Endothelial cell of umbilical vein (primary cell): ENCODE data around the gene OR10J1. TPM values are rescaled to one million over a fixed set of nuclear protein-coding genes. Genes with fewer than 3 reads are reported as not detected.
A peak's percentile ranks its signal among the peaks of the same experiment; 100 is the strongest.

Source experiments
- BruUV-seq: library from RNA; stranded (reverse); fragments of 400-500 nt; replicated peaks from 2 replicates; lab custom pipeline; 2021; lab: Mats Ljungman, UMichigan
- CTCF ChIA-PET: fragments of 300-600, 350-600 bp; sonication (Branson Sonifier 250); formaldehyde crosslinking; loops from one replicate; lab custom pipeline; 2021; ENCODE audit warnings: antibody characterized with exemption, inconsistent platforms; lab: Charles Lee
- POLR2A ChIA-PET: fragments of 300-600, 350-600 bp; sonication (Branson Sonifier 250); formaldehyde crosslinking; loops from one replicate; lab custom pipeline; 2021; ENCODE audit warnings: antibody characterized with exemption, inconsistent platforms; lab: Charles Lee
- DNase-seq: peaks from one replicate; pipeline ENCODE4 v3.0.0-alpha.2; 2011; ENCODE audit warnings: low read depth, low spot score
- FAIRE-seq: peaks from 2 replicates; lab custom pipeline; 2011; peaks lifted over from hg19 to GRCh38; lab: Jason Lieb, UNC
- H2AFZ ChIP-seq: 2 replicates; pipeline ENCODE4 v1.6.0; 2012; ENCODE audit warnings: low read depth, low read length, control low read depth, inconsistent platforms
- H3K27ac ChIP-seq: 2 replicates; pipeline ENCODE4 v1.5.1; 2011; ENCODE audit warnings: low read depth, mild to moderate bottlenecking, control low read depth, low read length, moderate library complexity; ENCODE audit not compliant: insufficient read depth
- H3K27me3 ChIP-seq, 2 experiments: 2 replicates each; pipeline versions ENCODE4 v1.6.0 to v1.6.1; 2011; ENCODE audit warnings: low read length in 2 of 2, mixed read lengths in 1 of 2; ENCODE audit not compliant: control insufficient read depth in 2 of 2, insufficient read depth in 2 of 2
- H3K36me3 ChIP-seq, 2 experiments: 2 replicates in 1 of 2; 3 replicates in 1 of 2; pipeline ENCODE4 v1.5.1; 2011; ENCODE audit warnings: low read length in 2 of 2, mild to moderate bottlenecking in 1 of 2, moderate library complexity in 1 of 2; ENCODE audit not compliant: control insufficient read depth in 2 of 2, insufficient read depth in 2 of 2; ENCODE audit errors: extremely low read depth in 1 of 2
- H3K4me1 ChIP-seq: 3 replicates; pipeline ENCODE4 v1.5.1; 2011; ENCODE audit warnings: mild to moderate bottlenecking, low read length; ENCODE audit not compliant: control insufficient read depth, insufficient read depth; ENCODE audit errors: extremely low read depth
- H3K4me2 ChIP-seq: 2 replicates; pipeline ENCODE4 v1.6.1; 2011; ENCODE audit warnings: low read length, control low read depth, mixed read lengths; ENCODE audit not compliant: insufficient read depth
- H3K4me3 ChIP-seq, 3 experiments: fragments of 200-600 bp in 1 of 3; sonication (generic), shearing (Covaris generic) in 1 of 3; replicated peaks in 1 of 3; 2 replicates each; pipeline ENCODE4 v1.5.1; 2011 to 2016; ENCODE audit warnings: control low read depth in 3 of 3, low read length in 3 of 3, mild to moderate bottlenecking in 2 of 3, inconsistent platforms in 1 of 3, low read depth in 1 of 3, moderate library complexity in 1 of 3; ENCODE audit not compliant: insufficient read depth in 1 of 3
- H3K79me2 ChIP-seq: 2 replicates; pipeline ENCODE4 v1.6.0; 2012; ENCODE audit warnings: low read length, inconsistent platforms; ENCODE audit not compliant: control insufficient read depth, insufficient read depth
- H3K9ac ChIP-seq: replicated peaks from 2 replicates; pipeline ENCODE3; 2011; ENCODE audit warnings: low read length, control low read depth; ENCODE audit not compliant: insufficient read depth; ENCODE audit errors: extremely low read depth
- H3K9me1 ChIP-seq: replicated peaks from 3 replicates; pipeline ENCODE4 v1.6.0; 2011; ENCODE audit warnings: mild to moderate bottlenecking, low read length; ENCODE audit not compliant: control insufficient read depth, insufficient read depth; ENCODE audit errors: extremely low read depth
- H3K9me3 ChIP-seq: replicated peaks from 2 replicates; pipeline ENCODE4 v1.5.1; 2012; ENCODE audit warnings: low read length, inconsistent platforms; ENCODE audit not compliant: control insufficient read depth, insufficient read depth
- H4K20me1 ChIP-seq: replicated peaks from 2 replicates; pipeline ENCODE3; 2011; ENCODE audit warnings: mild to moderate bottlenecking, low read length; ENCODE audit not compliant: control insufficient read depth, insufficient read depth; ENCODE audit errors: extremely low read depth
- CTCF ChIP-seq, 2 donors: IDR thresholded peaks; 1 replicate in 1 of 2; 2 replicates in 1 of 2; pipeline ENCODE4 v1.5.1; 2011; ENCODE audit warnings: low read length in 2 of 2, mild to moderate bottlenecking in 2 of 2, moderate library complexity in 2 of 2, control low read depth in 1 of 2, inconsistent platforms in 1 of 2, low read depth in 1 of 2; ENCODE audit not compliant: insufficient read depth in 1 of 2; ENCODE audit errors: extremely low read depth in 1 of 2
- EZH2 ChIP-seq: IDR thresholded peaks from 2 replicates; pipeline ENCODE4 v1.6.1; 2012; ENCODE audit warnings: borderline replicate concordance, low read depth, mild to moderate bottlenecking, moderate library complexity, low read length, inconsistent platforms; ENCODE audit not compliant: severe bottlenecking
- FOS ChIP-seq: IDR thresholded peaks from 2 replicates; pipeline ENCODE4 v1.6.1; 2011; ENCODE audit warnings: mild to moderate bottlenecking, low read length, moderate library complexity, borderline replicate concordance; ENCODE audit not compliant: insufficient read depth
- GATA2 ChIP-seq: IDR thresholded peaks from 2 replicates; pipeline ENCODE4 v1.7.0; 2011; ENCODE audit warnings: low read depth, mild to moderate bottlenecking, moderate library complexity, mixed read lengths, low read length; ENCODE audit not compliant: insufficient read length, insufficient read depth
- JUN ChIP-seq: IDR thresholded peaks from 2 replicates; pipeline ENCODE4 v1.6.1; 2011; ENCODE audit warnings: borderline replicate concordance, low read depth; ENCODE audit not compliant: insufficient read length, insufficient read depth
- MAX ChIP-seq: IDR thresholded peaks from 2 replicates; pipeline ENCODE4 v1.6.1; 2011; ENCODE audit not compliant: insufficient read depth, insufficient read length
- MYC ChIP-seq: IDR thresholded peaks from one replicate; pipeline ENCODE4 v1.6.1; 2011; ENCODE audit warnings: mild to moderate bottlenecking, low read depth, low read length
- POLR2A ChIP-seq: IDR thresholded peaks from 2 replicates; pipeline ENCODE4 v1.6.1; 2012; ENCODE audit warnings: low read depth, mild to moderate bottlenecking, control low read depth, low read length
- POLR2AphosphoS5 ChIP-seq: IDR thresholded peaks from 2 replicates; pipeline ENCODE4 v1.6.1; 2012; ENCODE audit warnings: low read depth, mild to moderate bottlenecking, control low read depth, low read length, moderate library complexity; ENCODE audit not compliant: insufficient read depth
- dilution Hi-C: fragments of 300-500 bp; cut with MboI; formaldehyde crosslinking; loops from one replicate; pipeline ENCODE4 v1.15.0; 2019; ENCODE audit warnings: low sequenced_read_pairs; ENCODE audit not compliant: extremely low pct_ligation_motif_present
- intact Hi-C: fragments of 100-400 bp; cut with micrococcal nuclease; formaldehyde crosslinking; loops from one replicate; pipeline ENCODE4 v1.10.0; 2022
- polyA plus RNA-seq, 4 experiments: library from polyadenylated mRNA; depleted of rRNA in 3 of 4; stranded (reverse) in 3 of 4; unstranded in 1 of 4; fragments of >200 nt; gene quantifications; 2 replicates each; pipeline versions ENCODE4 v1.2.1 to v1.2.3, GENCODE V29; 2011 to 2012; ENCODE audit warnings: missing spikeins in 1 of 4
- total RNA-seq: library from RNA; stranded (reverse); gene quantifications from 2 replicates; pipeline ENCODE4 v1.2.3, GENCODE V29; 2021

OR10J1 gene
- total and polyA plus RNA-seq, 2 donors (not counting 3 experiments of a cell fraction or from before 2014, with no cell fraction given), result not detected

GRCh38 chr1:159436469-159436868 lies 3.1 kb upstream of the OR10J1 start:
- Histone ChIP-seq H4K20me1 (no peaks in the 10 kb centered on the region), H3K9me3 (no peaks in the 10 kb centered on the region), H3K27me3 (no peaks in the 10 kb centered on the region), H3K4me1 (no peaks in the 10 kb centered on the region), H3K9ac (no peak overlapping the region), H3K9me1 (no peaks in the 10 kb centered on the region), H3K79me2 (no peaks in the 10 kb centered on the region), H3K36me3 (no peaks in the 10 kb centered on the region), H3K4me3 (no peak overlapping the region), H2AFZ (no peak overlapping the region), H3K4me2 (no peak overlapping the region), H3K27ac (no peak overlapping the region)
- TF ChIP-seq JUN, result no peak
- TF ChIP-seq POLR2A, result no peak
- no peak for TF ChIP-seq CTCF (IDR thresholded peaks at IDR 0.05; ENCODE audit: extremely low read depth in 1 of 2, insufficient read depth in 1 of 2, low read depth in 1 of 2, low read length in 2 of 2)
- TF ChIP-seq POLR2AphosphoS5, result no peak
- no peak for TF ChIP-seq GATA2
- TF ChIP-seq EZH2, result no peak
- no peak for TF ChIP-seq FOS
- TF ChIP-seq MAX, result no peak
- TF ChIP-seq MYC, result no peak
- intact Hi-C loops (no loop called here), dilution Hi-C loops (no loop called here)
- DNase-seq (peak; percentile 7), FAIRE-seq (no peak)
- CTCF ChIA-PET, result no interaction called here
- POLR2A ChIA-PET, result no interaction called here
- no TSS peak for BruUV-seq
